ENCODE measurements around the gene USP49.

DNA sequence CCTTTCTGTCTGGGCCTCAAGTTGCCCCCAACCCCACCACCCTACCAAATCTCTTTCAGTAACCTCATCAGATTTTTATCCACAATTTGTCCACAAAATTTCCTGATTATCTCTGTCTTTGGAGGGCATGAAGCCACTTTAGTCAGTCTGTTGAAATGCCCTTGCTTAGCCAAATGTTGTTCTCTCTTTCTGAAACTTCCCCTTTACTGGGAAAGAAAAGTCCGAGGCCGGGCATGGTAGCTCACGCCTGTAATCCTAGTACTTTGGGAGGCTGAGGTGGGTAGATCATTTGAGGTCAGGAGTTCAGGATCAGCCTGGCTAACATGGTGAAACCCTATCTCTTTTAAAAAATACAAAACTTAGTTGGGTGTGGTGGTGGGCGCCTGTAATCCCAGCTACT lies 73.9 kb downstream of the USP49 start:
- TF ChIP-seq CTCF (IDR thresholded peaks at IDR 0.05), result no peak
- TF ChIP-seq ZFX (IDR thresholded peaks at IDR 0.05; ENCODE audit: borderline replicate concordance), result no peak

Measured in 22Rv1 (cell line).